ENCODE measurements around the gene CCNQ.

DNA sequence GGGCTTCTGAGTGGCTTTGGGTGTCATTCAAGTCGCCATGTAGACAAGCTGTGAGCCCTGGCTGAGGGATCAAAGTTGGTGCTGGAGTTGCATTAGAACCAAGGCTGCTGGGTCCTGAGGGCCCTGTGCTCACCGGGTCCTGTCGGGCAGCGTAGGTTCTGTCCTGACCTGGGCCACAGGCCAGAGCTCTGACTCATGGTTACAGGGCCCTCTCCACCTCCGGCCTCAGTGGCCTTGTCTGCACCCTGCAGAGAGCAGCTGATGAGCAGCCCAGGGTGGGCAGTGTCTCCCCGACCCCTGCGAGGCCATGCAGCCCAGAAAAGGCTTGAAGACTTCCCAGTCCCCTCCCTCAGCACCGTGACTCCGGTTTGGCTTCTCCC, 59.0 kb downstream of the CCNQ start:
- TF ChIP-seq, protein P1, sequence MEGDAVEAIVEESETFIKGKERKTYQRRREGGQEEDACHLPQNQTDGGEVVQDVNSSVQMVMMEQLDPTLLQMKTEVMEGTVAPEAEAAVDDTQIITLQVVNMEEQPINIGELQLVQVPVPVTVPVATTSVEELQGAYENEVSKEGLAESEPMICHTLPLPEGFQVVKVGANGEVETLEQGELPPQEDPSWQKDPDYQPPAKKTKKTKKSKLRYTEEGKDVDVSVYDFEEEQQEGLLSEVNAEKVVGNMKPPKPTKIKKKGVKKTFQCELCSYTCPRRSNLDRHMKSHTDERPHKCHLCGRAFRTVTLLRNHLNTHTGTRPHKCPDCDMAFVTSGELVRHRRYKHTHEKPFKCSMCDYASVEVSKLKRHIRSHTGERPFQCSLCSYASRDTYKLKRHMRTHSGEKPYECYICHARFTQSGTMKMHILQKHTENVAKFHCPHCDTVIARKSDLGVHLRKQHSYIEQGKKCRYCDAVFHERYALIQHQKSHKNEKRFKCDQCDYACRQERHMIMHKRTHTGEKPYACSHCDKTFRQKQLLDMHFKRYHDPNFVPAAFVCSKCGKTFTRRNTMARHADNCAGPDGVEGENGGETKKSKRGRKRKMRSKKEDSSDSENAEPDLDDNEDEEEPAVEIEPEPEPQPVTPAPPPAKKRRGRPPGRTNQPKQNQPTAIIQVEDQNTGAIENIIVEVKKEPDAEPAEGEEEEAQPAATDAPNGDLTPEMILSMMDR (IDR thresholded peaks at IDR 0.05), result no peak
- TF ChIP-seq EZH2 (IDR thresholded peaks at IDR 0.05), result no peak
- TF ChIP-seq EZH2phosphoT487 (IDR thresholded peaks at IDR 0.05), result no peak

Data from neural progenitor cell (in vitro differentiated cells).